Measurements from ENCODE around the gene EVX2. TPM values are rescaled to one million over a fixed set of nuclear protein-coding genes. Genes with fewer than 3 reads are reported as not detected.

The EVX2 gene
- total and polyA plus RNA-seq, 2 of the 13 experiments (the other 11 are each of a cell fraction or from before 2014, with no cell fraction given) = not detected

DNA sequence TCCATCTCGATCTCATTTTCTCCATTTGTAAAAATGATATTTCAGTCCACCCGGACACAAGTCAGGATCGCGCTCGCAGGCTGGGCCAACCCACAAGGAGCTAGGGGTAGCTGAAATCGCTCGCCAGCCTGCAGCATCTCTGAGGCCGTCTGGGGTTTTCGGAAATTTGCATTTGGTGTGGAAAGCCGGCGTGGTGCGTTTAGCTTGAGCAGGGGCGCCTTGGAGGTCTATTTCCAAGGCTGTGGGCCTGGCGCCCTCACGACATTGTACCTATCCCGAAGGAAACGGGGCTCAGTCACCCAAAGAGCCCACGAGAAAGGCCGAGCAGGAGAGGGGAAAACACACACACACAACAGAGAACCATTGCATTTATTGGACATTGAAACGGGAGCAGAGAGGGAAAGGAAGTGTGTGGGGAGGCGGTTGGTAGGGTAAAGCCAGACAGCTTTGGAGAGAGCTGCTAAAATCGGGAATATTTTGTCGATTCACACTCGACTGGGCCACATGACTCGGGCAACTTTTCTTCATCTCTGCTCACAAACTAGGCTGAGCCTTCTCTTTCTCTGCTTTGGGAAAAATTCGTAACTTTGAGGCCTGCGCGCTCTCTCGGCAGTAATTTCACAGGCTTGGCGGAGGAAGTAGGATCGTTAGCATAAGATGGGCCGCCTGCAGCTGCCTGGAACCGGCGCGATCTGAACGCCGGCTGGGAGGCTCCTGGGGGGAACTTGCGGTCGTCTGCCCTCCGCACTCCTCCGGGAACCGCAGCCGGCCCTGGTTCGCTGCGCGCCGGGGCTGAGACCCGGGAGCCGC is 44.6 kb upstream of the EVX2 start:
- no TSS peak for BruUV-seq (replicated peaks)
- ChIA-PET CTCF (ENCODE audit: low intra/inter-chr PET ratio, low total read pairs) (interaction anchor here (1.8 to 3.0 kb wide), 6 partner anchors 12 to 686 kb away, joined by 7 to 44 read pairs (median 15); no protein-coding TSS in a partner anchor), POLR2A (no interaction called here)
- no peak for TF ChIP-seq ZNF180 (CRISPR knock-in tag; IDR thresholded peaks at IDR 0.05; ENCODE audit: borderline replicate concordance, low read depth)
- TF ChIP-seq NR2F2 (IDR thresholded peaks at IDR 0.05; ENCODE audit: borderline replicate concordance, low read depth) = no peak
- TF ChIP-seq PHF21A (CRISPR knock-in tag; IDR thresholded peaks at IDR 0.05) = no peak
- TF ChIP-seq ZNF224 (CRISPR knock-in tag; IDR thresholded peaks at IDR 0.05) = no peak
- TF ChIP-seq TOPORS (CRISPR knock-in tag; IDR thresholded peaks at IDR 0.05) = no peak
- no peak for TF ChIP-seq HIVEP1 (CRISPR knock-in tag; IDR thresholded peaks at IDR 0.05)
- TF ChIP-seq, protein P1, sequence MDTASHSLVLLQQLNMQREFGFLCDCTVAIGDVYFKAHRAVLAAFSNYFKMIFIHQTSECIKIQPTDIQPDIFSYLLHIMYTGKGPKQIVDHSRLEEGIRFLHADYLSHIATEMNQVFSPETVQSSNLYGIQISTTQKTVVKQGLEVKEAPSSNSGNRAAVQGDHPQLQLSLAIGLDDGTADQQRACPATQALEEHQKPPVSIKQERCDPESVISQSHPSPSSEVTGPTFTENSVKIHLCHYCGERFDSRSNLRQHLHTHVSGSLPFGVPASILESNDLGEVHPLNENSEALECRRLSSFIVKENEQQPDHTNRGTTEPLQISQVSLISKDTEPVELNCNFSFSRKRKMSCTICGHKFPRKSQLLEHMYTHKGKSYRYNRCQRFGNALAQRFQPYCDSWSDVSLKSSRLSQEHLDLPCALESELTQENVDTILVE (CRISPR knock-in tag; IDR thresholded peaks at IDR 0.05) = no peak
- TF ChIP-seq GTF3A (CRISPR knock-in tag; conservative IDR thresholded peaks at IDR 0.05) = no peak
- TF ChIP-seq RFX1 (IDR thresholded peaks at IDR 0.05) = no peak
- TF ChIP-seq ZSCAN31 (CRISPR knock-in tag; IDR thresholded peaks at IDR 0.05; ENCODE audit: low read depth) = no peak
- no peak for TF ChIP-seq RCOR2 (CRISPR knock-in tag; IDR thresholded peaks at IDR 0.05)
- Histone ChIP-seq H3K27ac (ENCODE audit: extremely low read length, insufficient read depth, low read length) (no peak overlapping the region), H3K36me3 (replicated peaks in 1 of 2; ENCODE audit: control insufficient read depth in 1 of 2, insufficient read depth in 2 of 2, low read length in 2 of 2) (no peaks in the 10 kb centered on the region), H3K9me3 (ENCODE audit: low read length) (no peaks in the 10 kb centered on the region), H3K4me3 (replicated peaks in 1 of 3; ENCODE audit: insufficient read depth in 1 of 3, low read depth in 2 of 3, low read length in 3 of 3) (no peak overlapping the region), H3K79me2 (ENCODE audit: insufficient read depth, low read length) (no peaks in the 10 kb centered on the region), H3K4me1 (ENCODE audit: insufficient read depth, low read length) (no peaks in the 10 kb centered on the region), H2AFZ (ENCODE audit: low read length) (no peak overlapping the region), H3K27me3 (ENCODE audit: control insufficient read depth in 1 of 2, insufficient read depth in 2 of 2, low read length in 2 of 2) (peaks cover 13 to 81% of the 10 kb centered on the region in 2 experiments), H3K9ac (ENCODE audit: insufficient read depth, low read depth, low read length) (no peak overlapping the region), H3K4me2 (ENCODE audit: low read depth, low read length) (no peak overlapping the region), H4K20me1 (ENCODE audit: insufficient read depth, low read length) (no peaks in the 10 kb centered on the region; the same call in 1 of the 2 replicates)
- in situ Hi-C loops (cut with HindIII; ENCODE audit: extremely low pct_ligation_motif_present, low pct_unique_long_range_greater_than_20kb) = loop anchor here (5.0 kb wide), 4 partner anchors 424 to 1019 kb away; no protein-coding TSS in a partner anchor
- DNase-seq (ENCODE audit: low spot score) (no peak), ATAC-seq (no peak), FAIRE-seq (no peak)
- intact Hi-C loops (cut with micrococcal nuclease; ENCODE audit: unreplicated experiment) = no loop called here
- 32% methylated on average over 48 of the region's 49 CpGs for WGBS (ENCODE audit: low lambda C conversion rate)

Measured in HepG2 (cell line).